Endodermal cell (in vitro differentiated cells): ENCODE results near the gene FAT2. TPM values are rescaled to one million over a fixed set of nuclear protein-coding genes. Genes with fewer than 3 reads are reported as not detected.

Experiments used
- DNase-seq: peaks from one replicate; pipeline ENCODE4 v3.0.0-alpha.2; 2017
- H3K27ac ChIP-seq: 2 replicates; pipeline ENCODE4 v1.5.1; 2013; ENCODE audit warnings: mild to moderate bottlenecking, low read depth, low read length, moderate library complexity
- H3K27me3 ChIP-seq: 2 replicates; pipeline ENCODE4 v1.6.1; 2013; ENCODE audit warnings: mild to moderate bottlenecking, low read length, moderate library complexity; ENCODE audit not compliant: insufficient read depth, control insufficient read depth, poor library complexity, severe bottlenecking
- H3K36me3 ChIP-seq: 2 replicates; pipeline ENCODE4 v1.7.0; 2013; ENCODE audit warnings: mild to moderate bottlenecking, low read length, moderate library complexity; ENCODE audit not compliant: control insufficient read depth, insufficient read depth
- H3K4me1 ChIP-seq: one replicate; pipeline ENCODE4 v1.7.0; 2013; ENCODE audit warnings: low read length; ENCODE audit not compliant: control insufficient read depth, insufficient read depth
- H3K4me3 ChIP-seq: 2 replicates; pipeline ENCODE4 v1.5.1; 2013; ENCODE audit warnings: mild to moderate bottlenecking, low read length, moderate library complexity
- H3K9ac ChIP-seq: 2 replicates; pipeline ENCODE4 v1.6.1; 2013; ENCODE audit warnings: mild to moderate bottlenecking, low read length, moderate library complexity; ENCODE audit not compliant: poor library complexity, severe bottlenecking; ENCODE audit errors: extremely low read depth
- H3K9me3 ChIP-seq: 2 replicates; pipeline ENCODE4 v1.6.1; 2013; ENCODE audit warnings: mild to moderate bottlenecking, low read length, moderate library complexity; ENCODE audit not compliant: control insufficient read depth
- H3K27ac Mint-ChIP-seq: 2 replicates; pipeline ENCODE4 v1.8.0; 2020; ENCODE audit warnings: mixed read lengths
- H3K27me3 Mint-ChIP-seq: 2 replicates; pipeline ENCODE4 v1.8.0; 2021; ENCODE audit warnings: mild to moderate bottlenecking, mixed read lengths; ENCODE audit not compliant: insufficient read depth
- H3K36me3 Mint-ChIP-seq: 2 replicates; pipeline ENCODE4 v1.8.0; 2020; ENCODE audit warnings: low read depth, mixed read lengths
- H3K4me1 Mint-ChIP-seq: 2 replicates; pipeline ENCODE4 v1.8.0; 2020; ENCODE audit warnings: mixed read lengths
- H3K4me3 Mint-ChIP-seq: 2 replicates; pipeline ENCODE4 v1.8.0; 2020; ENCODE audit warnings: mild to moderate bottlenecking, moderate library complexity, mixed read lengths
- H3K9me3 Mint-ChIP-seq: 2 replicates; pipeline ENCODE4 v1.8.0; 2020; ENCODE audit warnings: mild to moderate bottlenecking, mixed read lengths
- CTCF ChIP-seq: fragments of 200-600 bp; sonication (generic); conservative IDR thresholded peaks from 2 replicates; pipeline ENCODE4 v1.5.0; 2021; ENCODE audit warnings: antibody characterized with exemption, mild to moderate bottlenecking
- WGBS, 2 experiments: methylation state at CpG; one replicate each; pipeline versions ENCODE4 v1.1.5 to v1.1.7; 2013; ENCODE audit warnings: missing lambda C conversion rate in 2 of 2, mixed read lengths in 1 of 2; ENCODE audit not compliant: insufficient coverage in 1 of 2, insufficient read length in 1 of 2; 5-methylcytosine and 5-hydroxymethylcytosine counted together
- total RNA-seq, 2 donors: library from RNA; stranded (reverse); fragmentation: NEBNext Ultra II Directional in 1 of 2; extraction: Animal tissue kit (Norgen Biotek cat#: 25700) in 1 of 2; gene quantifications; 2 replicates in 1 of 2; 3 replicates in 1 of 2; pipeline ENCODE4 v1.2.1, GENCODE V29; 2021

Gene FAT2
- total RNA-seq, 2 donors from 2014 or later: 0.18 TPM; not detected in 1

DNA sequence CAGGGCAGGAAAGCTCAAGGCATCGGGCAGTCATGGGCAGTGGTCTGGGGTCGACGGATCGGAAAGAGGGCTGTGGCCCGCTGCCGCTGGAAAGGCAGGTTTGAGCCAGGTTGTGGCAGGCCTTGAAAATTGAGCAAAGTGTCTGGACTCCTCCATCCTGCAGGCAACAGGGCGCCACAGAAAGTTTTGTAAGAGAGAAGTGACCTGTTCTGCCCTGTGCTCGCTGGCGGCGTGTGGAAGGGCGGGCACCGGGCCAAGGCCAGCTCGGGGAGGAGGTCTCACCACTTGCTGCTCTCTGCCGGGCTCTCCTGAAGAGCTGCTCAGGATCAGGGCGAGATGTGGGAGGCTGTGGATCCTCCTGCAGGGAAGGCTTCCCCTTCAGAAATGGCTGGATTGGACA lies 41.4 kb upstream of the FAT2 start:
- no peak for DNase-seq
- Histone ChIP-seq H3K4me1 (no peaks in the 10 kb centered on the region), H3K4me3 (no peak overlapping the region), H3K27ac (no peak overlapping the region), H3K36me3 (no peaks in the 10 kb centered on the region), H3K27me3 (no peaks in the 10 kb centered on the region), H3K9me3 (no peaks in the 10 kb centered on the region), H3K9ac (no peak overlapping the region)
- WGBS, 2 experiments: 90 to 91% methylated on average over 9 to 15 of the region's 15 CpGs
- no peaks in the 10 kb centered on the region for H3K36me3 Mint-ChIP-seq
- H3K27ac Mint-ChIP-seq: no peak overlapping the region
- no peak for TF ChIP-seq CTCF
- H3K9me3 Mint-ChIP-seq: no peaks in the 10 kb centered on the region
- no peaks in the 10 kb centered on the region for H3K4me1 Mint-ChIP-seq
- H3K4me3 Mint-ChIP-seq: no peak overlapping the region
- peaks cover 20% of the 10 kb centered on the region for H3K27me3 Mint-ChIP-seq

- H3K4me1 ChIP-seq: no peaks in the 10 kb centered on the region
- WGBS, 2 experiments: 79 to 94% methylated on average over 4 to 5 of the region's 5 CpGs
- H3K9me3 Mint-ChIP-seq: no peaks in the 10 kb centered on the region
- H3K36me3 ChIP-seq: no peaks in the 10 kb centered on the region
- H3K27ac ChIP-seq: no peak overlapping the region
- H3K4me3 ChIP-seq: no peak overlapping the region
- no peak overlapping the region for H3K27ac Mint-ChIP-seq
- DNase-seq: no peak
- H3K27me3 ChIP-seq: no peaks in the 10 kb centered on the region
- H3K4me3 Mint-ChIP-seq: no peak overlapping the region
- H3K4me1 Mint-ChIP-seq: no peaks in the 10 kb centered on the region
- peaks cover 18% of the 10 kb centered on the region for H3K27me3 Mint-ChIP-seq
- no peak overlapping the region for H3K9ac ChIP-seq
- no peaks in the 10 kb centered on the region for H3K36me3 Mint-ChIP-seq
- no peaks in the 10 kb centered on the region for H3K9me3 ChIP-seq
- no peak for TF ChIP-seq CTCF
These were observed 40.8 kb upstream of the FAT2 start for GRCh38 chr5:151631941-151632340.

- no peaks in the 10 kb centered on the region for H3K36me3 ChIP-seq
- Mint-ChIP-seq H3K4me1 (no peaks in the 10 kb centered on the region), H3K4me3 (no peak overlapping the region), H3K27me3 (peaks cover 9% of the 10 kb centered on the region), H3K27ac (no peak overlapping the region), H3K9me3 (no peaks in the 10 kb centered on the region), H3K36me3 (no peaks in the 10 kb centered on the region)
- no peak for DNase-seq
- no peak overlapping the region for H3K27ac ChIP-seq
- H3K4me1 ChIP-seq: no peaks in the 10 kb centered on the region
- no peaks in the 10 kb centered on the region for H3K27me3 ChIP-seq
- H3K9ac ChIP-seq: no peak overlapping the region
- no peak for TF ChIP-seq CTCF
- no peaks in the 10 kb centered on the region for H3K9me3 ChIP-seq
- H3K4me3 ChIP-seq: no peak overlapping the region
These were observed 39.0 kb upstream of the FAT2 start for GRCh38 chr5:151630088-151630487.
